ENCODE measurements around the gene MAGI1.

- TF ChIP-seq CTCF (IDR thresholded peaks at IDR 0.05): no peak
- no peak for TF ChIP-seq EP300 (IDR thresholded peaks at IDR 0.05)
- no peak for TF ChIP-seq POLR2A (IDR thresholded peaks at IDR 0.05)
- no peak for TF ChIP-seq POLR2AphosphoS5 (IDR thresholded peaks at IDR 0.05)
These were observed 271.2 kb downstream of the MAGI1 start for GRCh38 chr3:65767551-65767950.
